ENCODE data around the gene RIC3.

DNA sequence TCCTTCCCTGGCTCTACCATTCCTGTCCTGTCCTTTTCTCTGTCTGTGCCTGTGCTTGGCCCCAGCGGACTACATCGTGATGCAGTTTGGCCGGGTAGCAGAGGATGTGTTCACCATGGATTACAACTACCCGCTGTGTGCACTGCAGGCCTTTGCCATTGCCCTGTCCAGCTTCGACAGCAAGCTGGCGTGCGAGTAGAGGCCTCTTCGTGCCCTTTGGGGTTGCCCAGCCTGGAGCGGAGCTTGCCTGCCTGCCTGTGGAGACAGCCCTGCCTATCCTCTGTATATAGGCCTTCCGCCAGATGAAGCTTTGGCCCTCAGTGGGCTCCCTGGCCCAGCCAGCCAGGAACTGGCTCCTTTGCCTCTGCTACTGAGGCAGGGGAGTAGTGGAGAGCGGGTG is 67.4 kb downstream of the RIC3 start:
- TF ChIP-seq, protein P1, sequence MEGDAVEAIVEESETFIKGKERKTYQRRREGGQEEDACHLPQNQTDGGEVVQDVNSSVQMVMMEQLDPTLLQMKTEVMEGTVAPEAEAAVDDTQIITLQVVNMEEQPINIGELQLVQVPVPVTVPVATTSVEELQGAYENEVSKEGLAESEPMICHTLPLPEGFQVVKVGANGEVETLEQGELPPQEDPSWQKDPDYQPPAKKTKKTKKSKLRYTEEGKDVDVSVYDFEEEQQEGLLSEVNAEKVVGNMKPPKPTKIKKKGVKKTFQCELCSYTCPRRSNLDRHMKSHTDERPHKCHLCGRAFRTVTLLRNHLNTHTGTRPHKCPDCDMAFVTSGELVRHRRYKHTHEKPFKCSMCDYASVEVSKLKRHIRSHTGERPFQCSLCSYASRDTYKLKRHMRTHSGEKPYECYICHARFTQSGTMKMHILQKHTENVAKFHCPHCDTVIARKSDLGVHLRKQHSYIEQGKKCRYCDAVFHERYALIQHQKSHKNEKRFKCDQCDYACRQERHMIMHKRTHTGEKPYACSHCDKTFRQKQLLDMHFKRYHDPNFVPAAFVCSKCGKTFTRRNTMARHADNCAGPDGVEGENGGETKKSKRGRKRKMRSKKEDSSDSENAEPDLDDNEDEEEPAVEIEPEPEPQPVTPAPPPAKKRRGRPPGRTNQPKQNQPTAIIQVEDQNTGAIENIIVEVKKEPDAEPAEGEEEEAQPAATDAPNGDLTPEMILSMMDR (IDR thresholded peaks at IDR 0.05 in 2 of 3, conservative IDR thresholded peaks at IDR 0.05 in 1 of 3; ENCODE audit: borderline replicate concordance in 1 of 3, insufficient read depth in 1 of 3, low read depth in 2 of 3, low read length in 2 of 3) = no peak
- TF ChIP-seq SIN3A (IDR thresholded peaks at IDR 0.05; ENCODE audit: low read depth) (no peak), POLR2A (IDR thresholded peaks at IDR 0.05; ENCODE audit: borderline replicate concordance, extremely low read depth, insufficient read depth, insufficient read length) (no peak), EGR1 (IDR thresholded peaks at IDR 0.05; ENCODE audit: low read depth) (no peak), POLR2AphosphoS5 (IDR thresholded peaks at IDR 0.05; ENCODE audit: low read depth, low read length) (no peak), CEBPB (IDR thresholded peaks at IDR 0.05; ENCODE audit: low read depth) (no peak), RAD21 (IDR thresholded peaks at IDR 0.05; ENCODE audit: low read depth) (no peak), YY1 (IDR thresholded peaks at IDR 0.05; ENCODE audit: extremely low read depth, insufficient replicate concordance, low read depth, low read length) (no peak), ZFX (IDR thresholded peaks at IDR 0.05) (no peak), ZNF274 (IDR thresholded peaks at IDR 0.05; ENCODE audit: low read depth, low read length) (no peak)
- TF ChIP-seq, protein P2, sequence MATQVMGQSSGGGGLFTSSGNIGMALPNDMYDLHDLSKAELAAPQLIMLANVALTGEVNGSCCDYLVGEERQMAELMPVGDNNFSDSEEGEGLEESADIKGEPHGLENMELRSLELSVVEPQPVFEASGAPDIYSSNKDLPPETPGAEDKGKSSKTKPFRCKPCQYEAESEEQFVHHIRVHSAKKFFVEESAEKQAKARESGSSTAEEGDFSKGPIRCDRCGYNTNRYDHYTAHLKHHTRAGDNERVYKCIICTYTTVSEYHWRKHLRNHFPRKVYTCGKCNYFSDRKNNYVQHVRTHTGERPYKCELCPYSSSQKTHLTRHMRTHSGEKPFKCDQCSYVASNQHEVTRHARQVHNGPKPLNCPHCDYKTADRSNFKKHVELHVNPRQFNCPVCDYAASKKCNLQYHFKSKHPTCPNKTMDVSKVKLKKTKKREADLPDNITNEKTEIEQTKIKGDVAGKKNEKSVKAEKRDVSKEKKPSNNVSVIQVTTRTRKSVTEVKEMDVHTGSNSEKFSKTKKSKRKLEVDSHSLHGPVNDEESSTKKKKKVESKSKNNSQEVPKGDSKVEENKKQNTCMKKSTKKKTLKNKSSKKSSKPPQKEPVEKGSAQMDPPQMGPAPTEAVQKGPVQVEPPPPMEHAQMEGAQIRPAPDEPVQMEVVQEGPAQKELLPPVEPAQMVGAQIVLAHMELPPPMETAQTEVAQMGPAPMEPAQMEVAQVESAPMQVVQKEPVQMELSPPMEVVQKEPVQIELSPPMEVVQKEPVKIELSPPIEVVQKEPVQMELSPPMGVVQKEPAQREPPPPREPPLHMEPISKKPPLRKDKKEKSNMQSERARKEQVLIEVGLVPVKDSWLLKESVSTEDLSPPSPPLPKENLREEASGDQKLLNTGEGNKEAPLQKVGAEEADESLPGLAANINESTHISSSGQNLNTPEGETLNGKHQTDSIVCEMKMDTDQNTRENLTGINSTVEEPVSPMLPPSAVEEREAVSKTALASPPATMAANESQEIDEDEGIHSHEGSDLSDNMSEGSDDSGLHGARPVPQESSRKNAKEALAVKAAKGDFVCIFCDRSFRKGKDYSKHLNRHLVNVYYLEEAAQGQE (IDR thresholded peaks at IDR 0.05; ENCODE audit: low read depth) = no peak
- TF ChIP-seq, protein P3, sequence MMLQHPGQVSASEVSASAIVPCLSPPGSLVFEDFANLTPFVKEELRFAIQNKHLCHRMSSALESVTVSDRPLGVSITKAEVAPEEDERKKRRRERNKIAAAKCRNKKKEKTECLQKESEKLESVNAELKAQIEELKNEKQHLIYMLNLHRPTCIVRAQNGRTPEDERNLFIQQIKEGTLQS (IDR thresholded peaks at IDR 0.05) = no peak
- TF ChIP-seq, protein P4, sequence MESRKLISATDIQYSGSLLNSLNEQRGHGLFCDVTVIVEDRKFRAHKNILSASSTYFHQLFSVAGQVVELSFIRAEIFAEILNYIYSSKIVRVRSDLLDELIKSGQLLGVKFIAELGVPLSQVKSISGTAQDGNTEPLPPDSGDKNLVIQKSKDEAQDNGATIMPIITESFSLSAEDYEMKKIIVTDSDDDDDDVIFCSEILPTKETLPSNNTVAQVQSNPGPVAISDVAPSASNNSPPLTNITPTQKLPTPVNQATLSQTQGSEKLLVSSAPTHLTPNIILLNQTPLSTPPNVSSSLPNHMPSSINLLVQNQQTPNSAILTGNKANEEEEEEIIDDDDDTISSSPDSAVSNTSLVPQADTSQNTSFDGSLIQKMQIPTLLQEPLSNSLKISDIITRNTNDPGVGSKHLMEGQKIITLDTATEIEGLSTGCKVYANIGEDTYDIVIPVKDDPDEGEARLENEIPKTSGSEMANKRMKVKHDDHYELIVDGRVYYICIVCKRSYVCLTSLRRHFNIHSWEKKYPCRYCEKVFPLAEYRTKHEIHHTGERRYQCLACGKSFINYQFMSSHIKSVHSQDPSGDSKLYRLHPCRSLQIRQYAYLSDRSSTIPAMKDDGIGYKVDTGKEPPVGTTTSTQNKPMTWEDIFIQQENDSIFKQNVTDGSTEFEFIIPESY (IDR thresholded peaks at IDR 0.05; ENCODE audit: extremely low read depth, insufficient replicate concordance, low read length) = no peak
